Measurements from ENCODE around the gene TNFRSF13B.
"Not testable (repeated sequence)": the region's sequence is repeated elsewhere in the genome, so short reads cannot be mapped to it uniquely, and the experiment has no call there.

Gene TNFRSF13B

DNA sequence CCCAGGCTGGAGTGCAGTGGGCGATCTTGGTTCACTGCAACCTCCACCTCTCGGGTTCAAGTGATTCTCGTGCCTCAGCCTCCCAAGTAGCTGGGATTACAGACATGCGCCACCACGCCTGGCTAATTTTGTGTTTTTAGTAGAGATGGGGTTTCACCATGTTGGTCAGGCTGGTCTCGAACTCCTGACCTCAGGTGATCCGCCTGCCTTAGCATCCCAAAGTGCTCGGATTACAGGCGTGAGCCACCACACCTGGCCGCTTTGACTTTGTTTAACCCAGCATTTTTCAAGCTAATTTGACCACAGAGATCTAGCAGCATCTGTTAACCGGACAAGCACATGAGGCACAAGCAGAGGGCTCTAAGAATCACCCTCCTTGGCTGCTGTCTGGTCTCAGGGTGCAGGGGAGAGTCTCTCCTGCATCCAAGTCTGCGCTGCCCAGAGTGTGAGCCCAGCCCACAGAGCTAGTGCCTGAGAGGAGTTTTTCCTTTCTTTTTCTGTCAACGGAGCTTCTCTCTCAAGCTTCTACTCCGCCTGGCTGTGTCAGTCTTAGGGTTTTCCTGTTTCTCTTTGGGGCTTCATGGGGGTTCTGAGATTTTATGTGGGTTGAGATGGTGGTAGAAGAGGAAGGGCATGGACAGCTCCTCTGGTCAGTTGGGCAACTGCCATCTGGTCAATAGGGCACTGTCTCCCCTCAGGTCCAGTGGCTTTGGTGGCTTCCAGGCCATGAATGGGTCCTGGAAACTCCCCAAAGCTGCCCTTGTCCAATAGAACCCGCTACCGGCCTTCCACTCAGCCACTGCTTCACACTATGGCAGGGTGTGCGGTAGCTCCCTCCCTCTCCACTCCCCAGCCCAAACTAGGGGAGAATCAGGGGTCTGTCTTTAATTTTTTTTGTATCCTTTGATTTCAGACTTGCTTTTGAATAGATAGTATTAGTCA lies 59.6 kb downstream of the TNFRSF13B start:
- in situ Hi-C loops (cut with HindIII; ENCODE audit: low sequenced_read_pairs), result no loop called here

DNA sequence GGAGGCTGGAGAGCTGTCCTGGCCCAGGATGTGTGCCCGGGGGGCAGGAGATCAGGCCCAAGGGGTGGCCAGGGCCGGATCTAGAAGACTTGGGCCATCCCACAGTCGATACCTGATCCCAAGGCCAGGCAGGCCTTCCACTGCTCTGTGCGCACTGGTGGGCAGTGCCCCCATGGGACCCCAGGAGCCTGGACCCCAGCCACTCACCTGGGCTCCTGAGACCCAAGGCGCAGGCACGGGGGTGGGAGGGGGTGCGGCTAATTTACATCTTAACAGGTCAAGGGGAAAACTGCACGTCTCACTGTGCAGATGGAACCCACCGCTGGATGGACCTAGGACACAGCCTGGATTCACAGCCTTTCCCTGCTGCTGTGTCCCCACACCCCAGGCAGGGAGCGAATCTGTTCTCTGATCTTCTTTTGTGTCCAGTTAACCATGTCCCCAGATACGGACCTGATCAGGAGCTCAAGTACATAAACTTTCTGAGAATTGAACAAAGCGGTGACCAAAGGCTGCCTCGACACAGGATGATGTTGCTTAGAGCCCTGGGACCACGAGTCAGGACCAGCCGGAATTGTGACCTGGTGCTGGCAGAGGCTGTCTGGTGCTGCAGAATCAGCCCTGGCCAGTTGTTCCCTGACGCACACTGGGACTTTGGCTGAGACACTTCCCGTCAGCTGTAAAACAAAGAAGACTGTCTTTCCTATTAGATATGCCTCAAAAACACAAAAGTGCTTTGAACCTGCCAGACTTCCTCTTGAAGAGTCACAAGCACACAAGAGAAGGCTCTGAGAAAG lies 60.6 kb downstream of the TNFRSF13B start:
- in situ Hi-C loops (cut with HindIII; ENCODE audit: low sequenced_read_pairs), result no loop called here

DNA sequence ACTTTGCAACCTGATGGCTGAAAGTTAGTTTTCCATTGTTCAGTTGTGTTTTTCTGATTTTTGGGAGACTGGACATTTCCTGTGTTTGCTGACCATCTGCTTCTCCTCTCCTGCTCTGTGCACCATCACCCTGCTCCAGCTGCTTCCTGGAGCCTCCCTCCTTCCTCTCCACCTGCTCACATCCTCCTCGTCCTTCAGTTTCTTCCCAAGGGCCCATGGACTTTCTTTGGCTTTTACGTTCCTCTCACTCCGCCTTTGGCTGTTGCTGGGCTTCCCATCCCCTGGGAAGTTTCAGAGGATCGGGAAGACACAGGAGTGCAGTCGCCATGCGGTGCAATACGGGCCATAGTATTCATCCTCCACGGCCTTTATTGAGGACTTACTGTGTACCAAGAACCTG lies 61.6 kb downstream of the TNFRSF13B start:
- in situ Hi-C loops (cut with HindIII; ENCODE audit: low sequenced_read_pairs), result no loop called here

DNA sequence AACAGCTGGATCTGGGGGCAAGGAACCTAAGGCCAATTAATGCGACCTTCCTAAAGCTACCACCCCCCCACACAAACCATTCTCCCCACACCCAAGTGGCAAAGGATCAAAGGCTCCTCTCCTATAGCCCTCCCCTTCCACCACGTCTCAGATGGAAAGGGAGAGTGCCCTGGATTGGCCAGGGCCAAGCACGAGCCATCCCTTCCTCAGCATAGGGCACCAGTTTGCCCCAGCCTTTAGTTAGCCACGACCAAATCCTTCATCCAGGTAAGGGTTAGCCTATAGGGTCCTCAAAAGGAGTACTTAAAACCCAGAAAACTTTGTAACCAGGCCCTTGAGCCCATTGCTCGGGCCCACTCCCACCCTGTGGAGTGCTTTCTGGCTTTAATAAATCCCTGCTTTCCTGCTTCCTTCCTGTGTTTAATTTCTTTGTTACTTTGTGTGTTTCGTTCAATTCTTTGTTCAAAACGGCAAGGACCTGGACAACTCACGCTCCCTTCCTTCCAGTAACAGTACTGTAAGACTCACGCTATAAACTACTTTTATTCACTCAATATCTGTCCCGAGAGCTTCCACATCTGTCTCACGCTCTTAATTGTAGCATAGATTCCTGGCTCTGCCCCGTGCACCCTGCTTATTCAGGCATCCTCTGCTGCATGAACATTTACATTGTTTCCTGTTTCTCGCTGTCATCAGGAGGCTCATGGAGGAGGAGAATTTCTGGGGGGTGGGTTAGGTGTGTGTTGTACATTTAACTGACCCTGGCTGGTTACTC lies 62.3 kb downstream of the TNFRSF13B start:
- in situ Hi-C loops (cut with HindIII; ENCODE audit: low sequenced_read_pairs), result no loop called here

DNA sequence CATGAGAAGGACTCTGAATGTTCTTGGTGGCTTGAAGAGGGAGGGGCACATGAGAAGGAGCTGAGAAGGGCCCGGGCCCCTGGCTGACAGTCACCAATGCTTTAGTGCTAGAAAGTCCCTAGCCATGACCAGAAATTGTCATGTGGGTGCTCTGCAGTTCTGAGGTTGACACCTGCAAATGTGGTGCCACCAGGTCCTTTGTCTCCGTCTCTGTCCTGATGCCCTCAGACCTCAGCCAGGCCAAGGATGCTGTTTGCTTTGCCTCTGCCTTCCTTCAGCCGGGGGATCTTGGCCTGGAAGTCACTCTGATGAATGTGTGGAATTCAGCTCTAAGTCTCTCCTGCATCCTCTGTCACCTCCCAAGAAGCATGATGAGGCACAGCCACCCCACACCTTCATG lies 63.6 kb downstream of the TNFRSF13B start:
- in situ Hi-C loops (cut with HindIII; ENCODE audit: low sequenced_read_pairs), result no loop called here

DNA sequence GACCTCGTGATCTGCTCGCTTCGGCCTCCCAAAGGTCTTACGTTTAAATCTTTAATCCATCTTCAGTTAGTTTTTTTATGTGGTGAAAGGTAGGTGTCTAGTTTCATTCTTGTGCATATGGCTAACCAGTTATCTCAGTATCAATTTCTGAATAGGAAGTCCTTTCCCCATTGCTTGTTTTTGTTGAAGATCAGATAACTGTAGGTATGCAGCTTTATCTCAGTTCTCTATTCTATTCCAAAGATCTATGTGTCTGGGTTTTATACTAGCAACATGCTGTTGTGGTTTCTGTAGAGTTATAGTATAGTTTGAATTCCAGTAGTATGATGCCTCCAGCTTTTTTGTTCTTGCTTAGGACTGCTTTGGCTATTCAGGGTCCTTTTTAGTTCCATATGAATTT lies 65.2 kb downstream of the TNFRSF13B start:
- in situ Hi-C loops (cut with HindIII; ENCODE audit: low sequenced_read_pairs), result no loop called here

DNA sequence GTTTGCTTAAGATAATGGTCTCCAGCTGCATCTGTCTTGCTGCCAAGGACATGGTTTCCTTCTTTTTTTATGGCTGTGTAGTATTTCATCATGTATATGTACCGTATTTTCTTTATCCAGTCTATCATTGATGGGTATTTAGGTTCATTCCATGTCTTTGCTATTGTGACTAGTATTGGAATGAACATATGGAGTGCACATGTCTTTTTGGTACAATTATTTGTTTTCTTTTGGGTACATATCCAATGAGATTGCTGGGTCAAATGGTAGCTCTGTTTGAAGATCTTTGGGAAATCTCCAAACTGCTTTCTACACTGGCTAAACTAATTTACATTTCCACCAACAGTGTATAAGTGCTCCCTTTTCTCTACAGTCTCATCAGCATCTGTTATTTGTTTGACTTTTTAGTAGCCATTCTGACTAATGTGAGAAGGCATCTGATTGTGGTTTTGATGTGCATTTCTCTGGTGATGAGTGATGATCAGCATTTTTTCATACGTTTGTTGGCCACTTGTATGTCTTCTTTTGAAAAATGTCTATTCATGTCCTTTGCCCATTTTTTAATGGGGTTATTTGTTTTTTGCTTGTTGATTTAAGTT lies 66.2 kb downstream of the TNFRSF13B start:
- in situ Hi-C loops (cut with HindIII; ENCODE audit: low sequenced_read_pairs), result no loop called here

DNA sequence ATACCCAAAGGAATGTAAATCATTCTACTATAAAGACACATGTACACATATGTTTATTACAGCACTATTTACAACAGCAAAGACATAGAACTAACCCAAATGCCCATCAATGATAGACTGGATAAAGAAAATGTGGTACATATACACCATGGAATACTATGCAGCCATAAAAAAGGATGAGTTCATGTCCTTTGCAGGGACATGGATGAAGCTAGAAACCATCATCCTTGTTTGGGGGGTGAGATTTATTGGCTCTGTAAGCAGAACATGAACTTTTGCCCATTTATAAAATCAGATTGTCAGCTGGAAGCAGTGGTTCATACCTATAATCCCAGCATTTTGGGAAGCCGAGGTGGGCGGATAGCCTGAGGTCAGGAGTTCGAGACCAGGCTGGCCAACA lies 68.8 kb downstream of the TNFRSF13B start:
- in situ Hi-C loops (cut with HindIII; ENCODE audit: low sequenced_read_pairs), result not testable (repeated sequence)

DNA sequence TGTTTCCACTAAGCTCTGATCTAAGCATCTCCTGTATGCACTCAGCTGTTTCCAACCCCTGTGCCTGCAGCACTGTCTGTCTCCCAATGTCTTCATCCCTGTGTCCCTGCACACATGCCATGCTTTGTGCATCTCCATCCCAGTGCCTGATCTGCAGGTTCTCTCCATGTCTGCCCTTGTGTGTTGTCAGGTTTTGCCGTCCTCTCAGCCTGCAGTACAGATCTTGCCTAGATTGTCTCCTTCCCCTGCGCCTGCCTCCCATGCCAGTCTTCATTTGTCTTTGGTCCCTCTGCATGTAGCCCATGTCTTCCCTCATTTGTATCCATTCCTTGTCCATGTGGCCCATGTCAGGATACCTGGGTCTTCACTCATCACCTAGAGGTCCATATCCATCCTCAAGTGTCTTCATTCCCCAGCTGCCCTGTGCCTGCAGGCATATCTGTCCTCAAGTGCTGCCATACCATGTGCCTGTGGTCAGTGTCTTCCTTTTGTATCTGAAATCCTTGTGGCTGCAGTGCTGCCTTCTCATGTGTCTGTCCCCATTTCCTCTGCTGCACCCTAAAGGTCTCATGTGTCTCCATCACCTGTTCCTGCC lies 71.5 kb downstream of the TNFRSF13B start:
- in situ Hi-C loops (cut with HindIII; ENCODE audit: low sequenced_read_pairs), result no loop called here

DNA sequence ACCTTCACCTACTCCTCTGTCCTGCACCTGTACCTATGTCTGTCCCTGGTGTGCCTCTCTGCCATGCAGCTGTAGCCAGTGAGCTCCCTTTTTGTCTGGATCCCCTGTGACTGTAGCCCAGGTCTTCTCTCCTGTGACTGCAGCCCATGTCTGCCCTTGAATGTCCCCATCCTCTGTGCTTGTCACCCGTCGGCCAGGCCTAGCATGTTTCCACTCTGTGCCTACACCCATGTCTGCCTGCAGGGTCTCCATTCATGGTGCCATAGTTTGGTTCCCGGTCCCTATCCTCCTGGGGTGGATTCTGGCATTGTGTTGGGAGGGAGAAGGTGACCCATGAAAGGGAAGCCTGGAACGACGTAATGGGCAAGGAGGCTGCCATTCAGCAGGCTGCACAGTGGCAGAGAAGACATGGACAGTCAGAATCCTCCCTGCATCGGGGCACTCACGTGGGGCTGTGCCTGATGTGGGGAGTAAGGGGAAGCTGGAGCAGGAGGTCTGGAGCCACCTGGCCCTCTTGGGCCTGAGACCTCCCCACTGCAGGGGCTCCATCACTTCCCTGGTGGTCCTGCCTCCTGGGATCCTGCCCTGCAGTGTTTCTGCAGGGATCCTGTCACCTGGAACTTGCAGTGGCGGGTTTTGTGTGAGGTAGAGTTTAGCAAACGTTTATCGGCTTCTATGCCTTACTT lies 74.6 kb downstream of the TNFRSF13B start:
- in situ Hi-C loops (cut with HindIII; ENCODE audit: low sequenced_read_pairs), result not testable (repeated sequence)

DNA sequence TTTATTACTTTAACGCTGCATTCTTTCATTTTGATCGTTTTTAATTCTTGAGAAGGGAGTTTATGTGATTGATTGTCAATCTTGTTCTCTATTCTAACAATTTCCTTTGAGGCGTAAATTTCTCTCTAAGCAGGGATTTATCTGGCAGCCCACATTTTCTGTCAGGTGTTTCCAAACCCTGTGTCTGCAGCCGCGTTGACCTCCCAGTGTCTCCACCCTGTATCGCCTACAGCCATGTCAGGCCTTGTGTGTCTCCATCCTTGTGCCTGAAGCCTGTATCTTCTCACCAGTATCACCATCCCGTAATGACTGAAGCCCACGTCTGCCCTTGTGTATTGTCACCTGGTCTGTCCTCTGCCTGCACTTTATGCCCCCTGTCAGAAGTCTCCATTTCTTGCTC lies 75.7 kb downstream of the TNFRSF13B start:
- in situ Hi-C loops (cut with HindIII; ENCODE audit: low sequenced_read_pairs), result not testable (repeated sequence)

DNA sequence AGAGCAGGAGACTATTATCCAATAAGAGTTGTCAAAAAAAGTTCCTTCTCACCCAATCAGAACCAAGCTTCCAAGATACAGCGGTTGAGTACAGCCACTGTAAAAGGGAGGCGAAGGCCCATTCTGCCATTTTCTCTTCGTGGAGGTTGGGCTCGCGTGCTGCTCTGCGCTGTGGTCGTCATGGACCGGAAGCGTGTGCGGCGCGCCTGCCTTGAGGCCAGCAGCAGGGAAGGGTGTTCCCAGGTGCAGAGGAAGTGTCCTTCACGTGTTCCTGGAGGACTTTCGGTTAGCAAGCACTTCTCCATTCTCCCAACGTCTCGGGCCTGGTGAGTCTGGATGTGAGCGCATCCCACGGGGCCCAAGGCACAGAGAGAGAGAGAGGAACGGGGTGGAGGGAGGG lies 78.4 kb downstream of the TNFRSF13B start:
- in situ Hi-C loops (cut with HindIII; ENCODE audit: low sequenced_read_pairs), result not testable (repeated sequence)

DNA sequence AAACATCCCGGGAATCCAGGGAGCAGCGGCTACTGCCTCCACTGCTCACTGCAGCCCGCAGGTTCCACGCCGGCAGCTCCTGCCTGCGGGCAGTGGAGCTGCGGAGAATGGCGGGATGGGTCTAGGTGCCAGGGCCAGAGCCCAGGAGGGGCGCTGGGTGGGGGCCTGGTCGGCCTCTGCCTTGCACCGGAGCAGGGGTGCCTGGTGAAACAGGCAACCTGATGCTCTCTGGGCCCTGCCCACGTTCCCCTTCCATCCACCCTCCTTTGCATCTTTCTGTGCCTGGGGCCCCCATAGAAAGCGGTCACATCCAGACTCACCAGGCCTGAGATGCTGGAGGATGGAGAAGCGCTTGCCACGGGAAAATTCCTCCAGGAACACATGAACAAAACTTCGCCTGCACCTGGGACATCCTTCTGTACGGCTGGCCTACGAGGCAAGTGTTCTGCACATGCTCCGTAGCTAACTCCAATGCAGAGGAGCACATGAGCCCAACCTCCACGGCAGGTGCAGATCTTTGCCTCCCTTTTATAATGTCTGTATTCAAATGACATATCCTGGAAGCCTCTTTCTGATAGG lies 79.0 kb downstream of the TNFRSF13B start:
- in situ Hi-C loops (cut with HindIII; ENCODE audit: low sequenced_read_pairs), result not testable (repeated sequence)

DNA sequence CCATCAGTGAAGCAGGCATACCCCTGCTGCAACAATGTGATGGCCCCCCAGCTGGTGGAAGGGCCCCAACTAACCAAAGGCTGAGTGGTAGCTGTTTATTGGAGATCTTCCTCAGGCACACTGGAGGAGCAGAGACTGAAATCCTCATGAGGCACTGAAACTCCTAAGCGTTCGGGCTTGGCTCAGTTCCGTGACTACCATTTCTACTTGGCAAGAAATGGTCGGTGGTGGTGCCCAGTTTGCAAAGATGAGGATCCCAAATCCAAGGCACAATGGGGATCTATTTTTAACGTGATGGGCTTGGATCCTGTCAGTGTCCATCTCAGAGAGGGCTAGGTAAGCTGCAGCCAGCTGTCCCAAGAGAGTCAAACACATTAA lies 82.8 kb downstream of the TNFRSF13B start:
- in situ Hi-C loops (cut with HindIII; ENCODE audit: low sequenced_read_pairs), result no loop called here
